Esophagus mucosa (tissue), 1 donor: ENCODE results near the gene CHRNA7. TPM values are rescaled to one million over a fixed set of nuclear protein-coding genes. Genes with fewer than 3 reads are reported as not detected.
"Not testable (repeated sequence)": the region's sequence is repeated elsewhere in the genome, so short reads cannot be mapped to it uniquely, and the experiment has no call there.

Source experiments
- ATAC-seq: fragments of 200-7000 bp; cut with Tn5 transposase; one replicate; pipeline ENCODE4 v1.9.1; 2020
- total RNA-seq: library from RNA; stranded (reverse); gene quantifications from one replicate; pipeline ENCODE4 v1.2.4, GENCODE V29; 2023
- donor health status: DM: yes; HTN: yes; CAD: no.

Gene CHRNA7
- total RNA-seq, 1 donor from 2014 or later, result 0.76 TPM

DNA sequence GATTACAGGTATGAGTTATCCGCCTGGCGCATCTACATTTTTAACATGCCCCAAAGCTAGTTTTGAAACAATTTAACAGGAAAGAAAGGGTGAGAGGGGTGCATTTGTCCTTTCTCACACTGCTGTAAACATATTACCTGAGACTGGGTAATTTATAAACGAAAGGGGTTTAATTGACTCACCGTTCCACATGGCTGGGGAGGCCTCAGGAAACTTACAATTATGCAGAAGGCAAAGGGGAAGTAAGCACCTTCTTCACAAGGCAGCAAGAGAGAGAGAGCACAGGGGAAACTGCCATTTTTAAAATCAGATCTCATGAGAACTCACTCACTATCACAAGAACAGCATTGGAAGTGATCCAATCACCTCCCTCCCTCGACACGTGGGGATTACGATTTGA, 165.9 kb downstream of the CHRNA7 start:
- not testable (repeated sequence) for ATAC-seq

DNA sequence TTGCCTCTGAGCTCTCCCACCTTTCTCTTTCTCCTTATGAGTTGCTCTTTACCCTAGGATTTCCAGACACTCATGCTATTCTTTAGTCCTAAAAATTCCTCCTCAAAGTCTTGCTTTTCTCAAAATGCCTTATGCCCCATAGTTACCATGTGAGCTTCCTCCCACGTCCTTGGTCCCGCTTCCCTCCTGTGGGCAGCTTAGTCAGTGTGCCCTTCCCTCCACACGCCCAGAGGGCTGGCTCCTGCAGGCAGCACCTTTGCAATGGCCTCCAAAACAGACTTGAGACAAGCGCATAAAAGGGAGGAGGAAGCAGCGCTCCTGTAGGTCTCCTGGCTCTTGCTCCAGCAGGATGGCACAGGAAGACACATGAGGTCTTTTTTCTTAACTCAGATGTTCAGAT, 168.6 kb downstream of the CHRNA7 start:
- not testable (repeated sequence) for ATAC-seq

DNA sequence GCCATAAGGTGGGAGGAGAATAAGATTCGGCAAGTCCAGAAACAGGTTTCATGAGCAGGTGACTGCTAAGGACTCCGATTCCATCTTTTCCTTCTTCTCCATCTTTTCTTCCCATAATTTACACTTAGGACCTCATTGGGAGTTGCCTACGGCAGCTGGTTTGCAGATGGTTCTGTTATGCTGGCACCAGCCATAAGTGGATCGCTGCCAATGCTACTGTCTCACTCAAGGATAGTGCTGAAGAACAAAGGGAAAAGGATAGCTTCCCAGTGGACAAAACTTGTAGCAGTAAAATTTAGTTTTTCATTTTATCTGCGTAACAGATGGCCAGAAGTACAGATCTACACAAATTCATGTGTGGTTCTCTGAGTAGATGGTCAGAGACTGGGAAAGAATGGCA, 178.8 kb downstream of the CHRNA7 start:
- not testable (repeated sequence) for ATAC-seq

DNA sequence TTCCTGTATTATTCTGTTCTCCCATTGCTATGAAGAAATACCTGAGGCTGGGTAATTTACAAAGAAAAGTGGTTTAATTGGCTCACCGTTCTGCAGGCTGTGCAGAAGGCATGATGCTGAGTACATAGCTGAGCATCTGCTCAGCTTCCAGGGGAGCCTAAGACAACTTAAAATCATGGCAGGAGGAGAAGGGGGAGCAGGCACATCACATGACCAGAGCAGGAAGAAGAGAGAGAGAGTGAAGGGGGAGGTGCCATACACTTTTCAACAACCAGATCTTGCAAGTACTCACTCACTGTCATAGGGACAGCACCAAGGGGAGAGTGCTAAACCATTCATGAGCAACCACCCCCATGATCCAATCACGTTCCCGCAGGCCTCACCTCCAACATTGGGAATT, 188.4 kb downstream of the CHRNA7 start:
- ATAC-seq, result no peak

Other genes with a start within 250 kb of the CHRNA7 start
- gene OTUD7A, start 159.8 kb upstream of the CHRNA7 start, total RNA-seq, result 0.44 TPM